Brain microvascular endothelial cell (primary cell): Measurements from ENCODE around the gene MCM5.

Source experiments
- DNase-seq: peaks from one replicate; pipeline ENCODE4 v3.0.0-alpha.2; 2020
- H3K27ac ChIP-seq: fragments of 250-450 bp; sonication (Bioruptor Pico); 2 replicates; pipeline ENCODE4 v1.5.1; 2020; ENCODE audit warnings: mild to moderate bottlenecking, moderate library complexity
- H3K27me3 ChIP-seq: fragments of 250-450 bp; sonication (Bioruptor Pico); replicated peaks from 2 replicates; pipeline ENCODE4 v1.5.1; 2020; ENCODE audit warnings: mild to moderate bottlenecking
- H3K36me3 ChIP-seq: fragments of 250-450 bp; sonication (Bioruptor Pico); replicated peaks from 2 replicates; pipeline ENCODE4 v1.5.1; 2020; ENCODE audit warnings: mild to moderate bottlenecking
- H3K4me3 ChIP-seq: 2 replicates; pipeline ENCODE4 v1.5.1; 2011; ENCODE audit warnings: low read depth, mild to moderate bottlenecking, control low read depth, low read length, moderate library complexity
- in situ Hi-C: cut with HindIII; loops from 2 replicates; pipeline ENCODE4 v1.10.0; 2017; ENCODE audit warnings: low sequenced_read_pairs, low pct_ligation_motif_present
- TF ChIP-seq, protein P1 (sequence below): IDR thresholded peaks from 2 replicates; pipeline ENCODE4 v1.5.1; 2011; ENCODE audit warnings: low read depth, mild to moderate bottlenecking, moderate library complexity, low read length, control low read depth, inconsistent platforms; ENCODE audit errors: missing control alignments

Gene MCM5

DNA sequence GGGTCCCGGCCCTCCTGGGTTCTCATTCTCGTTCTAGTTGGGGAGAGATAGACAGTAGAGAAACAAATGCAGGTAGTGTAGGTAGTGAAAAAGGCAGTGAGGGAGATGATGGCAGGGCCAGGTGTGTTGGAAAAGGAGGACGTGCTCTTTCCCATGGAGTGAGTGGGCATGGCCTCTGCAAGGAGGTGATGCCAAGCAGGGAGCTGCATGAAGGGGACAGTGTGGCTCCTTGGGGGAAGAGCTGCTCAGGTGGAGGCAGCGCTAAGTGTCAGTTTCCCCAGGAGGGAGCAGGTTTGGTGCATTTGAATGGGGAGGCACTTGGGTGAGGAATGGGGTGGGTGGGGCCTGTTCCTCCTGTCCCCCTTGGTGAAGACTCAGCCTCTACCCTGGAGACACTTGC lies 22.2 kb downstream of the MCM5 start:
- TF ChIP-seq, protein P1, sequence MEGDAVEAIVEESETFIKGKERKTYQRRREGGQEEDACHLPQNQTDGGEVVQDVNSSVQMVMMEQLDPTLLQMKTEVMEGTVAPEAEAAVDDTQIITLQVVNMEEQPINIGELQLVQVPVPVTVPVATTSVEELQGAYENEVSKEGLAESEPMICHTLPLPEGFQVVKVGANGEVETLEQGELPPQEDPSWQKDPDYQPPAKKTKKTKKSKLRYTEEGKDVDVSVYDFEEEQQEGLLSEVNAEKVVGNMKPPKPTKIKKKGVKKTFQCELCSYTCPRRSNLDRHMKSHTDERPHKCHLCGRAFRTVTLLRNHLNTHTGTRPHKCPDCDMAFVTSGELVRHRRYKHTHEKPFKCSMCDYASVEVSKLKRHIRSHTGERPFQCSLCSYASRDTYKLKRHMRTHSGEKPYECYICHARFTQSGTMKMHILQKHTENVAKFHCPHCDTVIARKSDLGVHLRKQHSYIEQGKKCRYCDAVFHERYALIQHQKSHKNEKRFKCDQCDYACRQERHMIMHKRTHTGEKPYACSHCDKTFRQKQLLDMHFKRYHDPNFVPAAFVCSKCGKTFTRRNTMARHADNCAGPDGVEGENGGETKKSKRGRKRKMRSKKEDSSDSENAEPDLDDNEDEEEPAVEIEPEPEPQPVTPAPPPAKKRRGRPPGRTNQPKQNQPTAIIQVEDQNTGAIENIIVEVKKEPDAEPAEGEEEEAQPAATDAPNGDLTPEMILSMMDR = no peak
- Histone ChIP-seq H3K36me3 (no peaks in the 10 kb centered on the region), H3K4me3 (no peak overlapping the region), H3K27me3 (no peaks in the 10 kb centered on the region), H3K27ac (no peak overlapping the region)
- DNase-seq = no peak
- in situ Hi-C loops = no loop called here

DNA sequence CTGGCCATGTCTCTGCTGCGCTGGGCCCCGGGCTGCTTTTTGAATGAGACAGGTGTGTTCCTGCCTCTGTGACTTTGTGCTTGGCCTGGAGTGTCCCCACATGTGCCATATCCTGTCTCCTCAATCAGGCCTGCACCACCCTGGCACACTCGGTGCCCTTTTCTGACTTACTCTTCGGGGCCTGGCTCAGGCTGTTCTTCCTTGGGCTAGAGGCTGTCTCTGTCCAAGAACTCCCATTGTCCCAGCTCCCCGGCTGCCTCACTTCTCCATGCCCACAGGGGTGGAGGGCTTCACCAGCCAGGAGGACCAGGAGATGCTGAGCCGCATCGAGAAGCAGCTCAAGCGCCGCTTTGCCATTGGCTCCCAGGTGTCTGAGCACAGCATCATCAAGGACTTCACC lies 23.0 kb downstream of the MCM5 start:
- no peak for DNase-seq
- no peak overlapping the region for H3K27ac ChIP-seq
- H3K36me3 ChIP-seq = no peaks in the 10 kb centered on the region
- no peaks in the 10 kb centered on the region for H3K27me3 ChIP-seq
- H3K4me3 ChIP-seq = no peak overlapping the region
- in situ Hi-C loops = no loop called here
- TF ChIP-seq, protein P1 = no peak

- Histone ChIP-seq H3K27ac (no peak overlapping the region), H3K27me3 (no peaks in the 10 kb centered on the region), H3K36me3 (no peaks in the 10 kb centered on the region), H3K4me3 (no peak overlapping the region)
- in situ Hi-C loops = no loop called here
- DNase-seq = no peak
- TF ChIP-seq, protein P1 = no peak
Measured at GRCh38 chr22:35424081-35424480, 24.1 kb downstream of the MCM5 start.

GRCh38 chr22:35424761-35425160 lies 24.8 kb downstream of the MCM5 start:
- no peak overlapping the region for H3K4me3 ChIP-seq
- no peaks in the 10 kb centered on the region for H3K36me3 ChIP-seq
- in situ Hi-C loops = loop anchor here (25.0 kb wide), 1 partner anchor 163 kb away; no protein-coding TSS in a partner anchor
- no peaks in the 10 kb centered on the region for H3K27me3 ChIP-seq
- TF ChIP-seq, protein P1 = no peak
- H3K27ac ChIP-seq = no peak overlapping the region
- no peak for DNase-seq

GRCh38 chr22:35425546-35425945 lies 25.6 kb downstream of the MCM5 start:
- DNase-seq = no peak
- H3K27ac ChIP-seq = no peak overlapping the region
- H3K4me3 ChIP-seq = no peak overlapping the region
- in situ Hi-C loops = loop anchor here (25.0 kb wide), 1 partner anchor 162 kb away; no protein-coding TSS in a partner anchor
- no peaks in the 10 kb centered on the region for H3K36me3 ChIP-seq
- H3K27me3 ChIP-seq = no peaks in the 10 kb centered on the region
- TF ChIP-seq, protein P1 = no peak
